Posterior vena cava (tissue), 2 donors: ENCODE measurements around the gene CACNG5. TPM values are rescaled to one million over a fixed set of nuclear protein-coding genes. Genes with fewer than 3 reads are reported as not detected.

Source experiments
- DNase-seq: peaks from one replicate; pipeline ENCODE4 v3.0.0-alpha.2; 2020; ENCODE audit warnings: low spot score
- intact Hi-C, 2 donors: fragments of 100-400 bp; cut with DNase I; formaldehyde crosslinking; loops; one replicate each; pipeline versions ENCODE4 v1.14.1 to v1.14.2; 2022 to 2023
- total RNA-seq, 2 donors: library from RNA; stranded (reverse); fragmentation: NEBNext Ultra II Directional; extraction: Animal tissue kit (Norgen Biotek cat#: 25700); gene quantifications; one replicate each; pipeline ENCODE4 v1.2.1, GENCODE V29; 2021
- donor health status: DM: yes; HTN: yes; CAD: no.
- donor health status: DM: yes; HTN: yes; CAD: no.

CACNG5 gene
- total RNA-seq, 2 donors from 2014 or later: not detected

DNA sequence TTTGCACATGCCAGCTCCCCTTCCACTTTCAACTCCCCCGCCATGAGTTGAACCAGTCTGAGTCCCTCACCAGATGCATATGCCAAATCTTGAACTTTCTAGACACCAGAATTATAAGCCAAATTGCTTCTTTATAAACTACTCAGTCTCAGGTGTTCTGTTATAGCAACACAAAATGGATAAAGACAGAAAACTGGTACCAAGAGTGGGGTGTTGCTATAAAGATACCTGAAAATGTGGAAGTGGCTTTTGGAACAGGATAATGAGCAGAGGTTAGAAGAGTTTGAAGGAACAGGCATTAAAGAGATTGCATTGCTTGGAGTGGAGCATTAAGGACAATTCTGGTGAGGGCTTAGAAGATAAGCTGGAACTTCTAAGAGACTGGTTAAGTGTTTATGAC is 17.2 kb upstream of the CACNG5 start:
- intact Hi-C loops: loop anchor here in 1 of 2 donors (1.0 kb wide), 1 partner anchor 72 kb away; no protein-coding TSS in a partner anchor
- no peak for DNase-seq

DNA sequence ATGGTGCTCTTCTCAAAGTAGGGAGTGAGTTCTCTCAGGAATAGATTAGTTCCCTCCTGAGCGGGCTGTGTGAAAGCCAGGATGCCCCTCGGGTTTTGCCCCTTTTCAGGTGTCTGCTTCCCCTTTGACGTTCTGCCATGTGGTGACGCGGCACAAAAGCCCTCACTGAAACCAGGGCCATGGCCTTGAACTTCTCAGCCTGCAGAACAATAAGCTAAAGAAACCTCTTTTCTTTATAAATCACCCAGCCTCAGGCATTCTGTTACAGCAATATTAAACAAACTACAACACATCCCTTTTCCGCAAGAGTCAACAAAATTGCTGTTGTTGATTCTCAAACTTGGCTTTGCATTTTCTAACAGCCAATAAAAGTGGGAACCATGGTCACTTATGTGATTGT is 15.5 kb upstream of the CACNG5 start:
- intact Hi-C loops: no loop called here
- DNase-seq: no peak

DNA sequence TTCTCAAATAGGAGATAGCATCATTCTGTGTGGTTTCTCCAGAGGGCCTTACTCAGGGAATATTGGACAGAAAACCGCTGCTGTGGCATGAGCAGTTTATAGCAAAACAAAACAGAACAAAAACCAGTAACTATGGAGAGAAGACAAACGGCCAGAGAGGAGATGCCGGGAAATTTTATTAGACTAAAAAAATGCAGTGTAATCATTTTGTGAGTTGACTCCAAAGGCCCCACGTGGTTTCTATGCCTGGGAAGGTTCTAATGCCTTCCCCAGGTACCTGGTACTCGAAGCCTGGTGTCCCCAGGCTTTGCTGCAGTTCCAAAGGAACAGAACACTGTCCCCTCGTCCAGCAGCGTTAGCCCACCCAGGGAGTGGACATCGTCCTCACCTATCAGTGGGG is 12.9 kb upstream of the CACNG5 start:
- no peak for DNase-seq
- intact Hi-C loops: no loop called here

DNA sequence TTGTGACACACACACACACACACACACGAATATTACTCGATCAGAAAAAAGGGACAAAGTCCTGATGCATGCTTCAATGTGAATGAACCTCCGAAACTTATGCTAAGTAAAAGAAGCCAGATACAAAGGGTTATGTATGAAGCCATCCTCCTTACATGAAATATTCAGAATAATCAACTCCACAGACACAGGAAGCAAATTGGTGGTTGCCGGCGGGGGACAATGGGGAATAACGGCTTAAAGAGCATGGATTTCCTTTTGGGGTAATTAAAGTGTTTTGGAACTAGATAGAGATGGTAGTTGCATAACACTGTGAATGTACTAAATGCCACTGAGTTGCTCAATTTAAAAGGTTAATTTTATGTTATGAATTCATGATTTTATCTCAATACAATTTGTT is 8.1 kb upstream of the CACNG5 start:
- no peak for DNase-seq
- intact Hi-C loops: no loop called here

DNA sequence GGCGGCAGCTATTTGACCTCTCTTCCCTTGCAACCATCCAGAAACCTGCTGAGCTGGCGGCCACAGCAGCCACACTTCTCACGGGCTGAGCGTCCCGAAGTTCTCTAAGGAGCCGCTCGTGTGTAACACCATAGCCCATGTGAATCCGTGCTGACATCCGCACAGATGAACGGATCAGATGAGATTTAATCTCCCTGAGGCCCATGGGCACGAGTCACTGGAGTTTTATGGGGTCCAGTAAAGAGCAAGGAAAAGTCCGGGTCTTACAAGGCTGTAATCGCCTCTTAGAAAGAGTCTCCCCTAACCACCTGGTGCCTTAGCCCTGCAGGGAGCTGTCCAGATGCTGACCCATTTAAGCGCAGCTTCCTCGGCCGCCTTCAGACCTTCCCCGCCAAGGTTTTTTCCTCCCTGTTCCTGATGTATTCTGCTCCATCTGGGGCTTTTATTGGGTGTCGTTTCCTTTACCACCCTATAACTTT is 5.5 kb upstream of the CACNG5 start:
- DNase-seq: peak; percentile 75
- intact Hi-C loops: no loop called here

DNA sequence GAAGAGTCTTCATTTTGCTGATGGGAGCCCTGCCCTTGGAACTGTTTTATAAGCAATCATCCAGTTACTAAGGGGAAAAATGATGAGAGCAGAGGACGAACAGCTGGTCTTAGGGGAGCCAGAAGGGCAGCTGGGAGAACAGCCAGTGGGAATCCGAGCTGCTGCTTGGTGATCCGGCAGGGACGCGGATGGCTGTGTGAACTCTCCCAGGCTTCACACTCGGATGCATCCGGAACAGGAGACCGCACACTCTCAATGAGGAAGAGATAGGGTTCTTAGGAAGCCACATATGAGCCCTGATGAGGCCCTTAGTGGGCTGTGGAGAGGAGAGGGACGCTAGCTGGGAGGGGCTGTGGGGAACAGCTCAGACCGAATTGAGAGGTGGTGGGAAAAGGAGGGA is 5.0 kb upstream of the CACNG5 start:
- peak; percentile 51 for DNase-seq

DNA sequence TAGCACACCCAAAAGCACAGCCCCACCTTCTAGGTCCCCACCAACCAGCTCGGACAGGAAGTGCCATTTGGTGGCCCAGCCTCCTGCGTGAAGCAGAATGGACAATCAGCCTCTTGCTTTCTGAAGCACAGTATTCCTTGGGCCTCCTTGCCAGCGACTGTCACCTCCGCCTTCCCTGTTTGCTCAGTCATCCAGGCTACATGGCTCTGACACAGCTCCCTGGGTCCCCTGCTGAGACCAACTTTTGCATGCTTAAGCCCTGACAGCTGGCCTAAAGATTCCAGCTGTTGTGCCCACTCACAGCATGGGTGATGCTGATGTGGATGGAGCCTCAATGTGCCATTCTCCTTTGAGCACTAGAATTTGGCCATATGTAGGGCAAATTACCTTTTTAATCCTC is 4.5 kb upstream of the CACNG5 start:
- peak; percentile 46 for DNase-seq
- intact Hi-C loops: no loop called here

More for the DNA sequence above, 5.0 kb upstream of the CACNG5 start:
- intact Hi-C loops: no loop called here

DNA sequence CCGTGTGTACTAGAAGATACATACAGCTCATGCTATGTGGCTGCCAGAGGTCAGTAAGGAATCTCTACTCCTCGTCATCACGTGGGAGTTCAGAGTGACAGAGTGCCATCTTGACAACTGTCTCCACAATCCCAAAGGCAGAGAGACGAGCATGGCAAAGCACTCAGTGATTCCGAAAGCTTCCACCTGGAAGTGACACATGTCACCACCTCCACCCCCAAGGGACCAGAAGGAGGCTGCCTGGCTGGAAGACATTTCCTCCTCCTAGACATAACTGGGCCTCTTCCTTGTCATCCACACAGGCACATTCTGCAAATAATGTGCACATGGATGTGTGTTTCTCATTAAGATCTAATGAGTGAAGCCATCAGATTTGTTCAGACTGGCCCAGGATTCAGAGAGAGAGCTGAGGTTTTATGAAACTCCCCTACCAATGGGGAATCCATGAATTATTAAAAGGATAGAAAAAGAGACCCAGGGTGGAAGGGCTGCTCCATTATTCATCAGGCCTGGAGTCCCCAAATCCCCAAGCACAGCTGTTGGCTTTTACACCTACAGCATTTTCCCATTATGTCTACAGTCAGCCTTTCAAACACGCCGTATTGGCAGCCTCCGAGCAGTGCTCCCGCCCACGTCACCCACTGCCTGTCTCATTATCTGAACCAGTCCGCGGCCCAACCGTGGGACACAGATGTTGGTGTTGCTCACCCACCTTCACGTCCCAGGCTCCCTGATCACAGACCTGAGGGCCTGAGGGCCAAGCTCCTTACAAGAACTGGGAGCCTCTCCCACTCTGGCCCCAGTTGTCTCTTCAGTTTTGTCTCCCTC is 3.3 kb upstream of the CACNG5 start:
- intact Hi-C loops: no loop called here
- peak; percentile 74 for DNase-seq

DNA sequence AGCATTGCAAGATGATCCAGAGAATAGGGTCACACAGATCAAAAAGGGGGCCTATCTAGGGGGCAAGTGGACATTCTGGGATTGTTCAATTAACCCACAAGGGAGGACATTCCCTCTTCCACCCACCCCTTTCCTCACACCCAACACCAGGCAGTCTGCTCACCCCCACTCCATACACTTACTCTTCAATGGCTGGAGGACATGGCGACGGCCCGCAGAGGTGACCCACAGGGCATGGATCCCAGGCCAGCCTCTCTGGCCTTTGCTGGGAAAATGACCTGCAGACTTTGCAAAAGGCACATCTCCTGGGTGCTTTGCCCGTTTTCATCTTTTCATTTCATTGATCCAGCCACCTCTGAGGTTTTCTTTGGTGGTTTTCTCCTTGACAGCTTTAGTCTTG is 1.7 kb upstream of the CACNG5 start:
- intact Hi-C loops: no loop called here
- peak; percentile 70 for DNase-seq

DNA sequence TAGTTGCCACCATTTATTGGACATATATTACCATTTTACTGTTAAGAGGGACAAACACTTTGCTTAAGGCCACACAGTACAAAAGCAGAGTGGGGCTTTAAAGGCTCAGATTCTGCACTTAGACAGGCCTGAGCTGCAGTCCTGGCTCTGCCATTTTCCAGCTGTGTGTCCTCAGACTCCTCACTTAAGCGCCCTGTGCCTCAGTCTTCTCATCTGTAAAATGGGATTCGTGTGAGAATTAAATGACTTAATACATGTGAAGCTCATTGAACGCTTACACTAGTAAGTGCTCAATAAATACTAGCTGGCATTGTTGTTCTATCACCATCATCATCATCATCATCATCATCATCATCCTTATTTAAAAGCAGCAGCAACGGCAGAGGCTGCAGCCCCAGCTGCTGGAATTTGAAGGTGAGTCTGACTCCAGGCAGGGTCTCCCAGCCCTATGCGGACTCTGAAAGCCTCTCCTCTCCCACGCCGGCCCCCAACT is 445 bp upstream of the CACNG5 start:
- peak; percentile 12 for DNase-seq
- intact Hi-C loops: no loop called here

DNA sequence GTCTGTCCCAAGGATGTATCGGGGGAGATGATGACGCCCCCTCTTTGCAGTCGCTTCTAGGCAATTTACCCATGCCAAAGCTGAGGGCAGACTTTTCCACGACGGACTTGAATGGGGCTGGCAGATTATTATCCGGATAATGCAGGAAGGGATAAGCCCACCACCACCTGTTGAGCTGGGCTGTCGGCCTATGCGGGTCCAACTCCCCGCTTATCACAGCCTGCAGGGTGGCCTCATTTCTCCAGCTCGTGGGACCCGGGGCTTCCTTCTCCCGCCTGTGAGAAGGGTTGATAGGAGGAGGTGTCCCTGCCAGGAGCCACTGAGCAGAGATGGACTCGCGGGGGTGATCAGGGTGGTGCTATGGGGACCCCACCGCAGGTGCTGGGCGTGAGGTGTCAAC is 559 bp downstream of the CACNG5 start:
- DNase-seq: peak; percentile 59
- intact Hi-C loops: no loop called here

DNA sequence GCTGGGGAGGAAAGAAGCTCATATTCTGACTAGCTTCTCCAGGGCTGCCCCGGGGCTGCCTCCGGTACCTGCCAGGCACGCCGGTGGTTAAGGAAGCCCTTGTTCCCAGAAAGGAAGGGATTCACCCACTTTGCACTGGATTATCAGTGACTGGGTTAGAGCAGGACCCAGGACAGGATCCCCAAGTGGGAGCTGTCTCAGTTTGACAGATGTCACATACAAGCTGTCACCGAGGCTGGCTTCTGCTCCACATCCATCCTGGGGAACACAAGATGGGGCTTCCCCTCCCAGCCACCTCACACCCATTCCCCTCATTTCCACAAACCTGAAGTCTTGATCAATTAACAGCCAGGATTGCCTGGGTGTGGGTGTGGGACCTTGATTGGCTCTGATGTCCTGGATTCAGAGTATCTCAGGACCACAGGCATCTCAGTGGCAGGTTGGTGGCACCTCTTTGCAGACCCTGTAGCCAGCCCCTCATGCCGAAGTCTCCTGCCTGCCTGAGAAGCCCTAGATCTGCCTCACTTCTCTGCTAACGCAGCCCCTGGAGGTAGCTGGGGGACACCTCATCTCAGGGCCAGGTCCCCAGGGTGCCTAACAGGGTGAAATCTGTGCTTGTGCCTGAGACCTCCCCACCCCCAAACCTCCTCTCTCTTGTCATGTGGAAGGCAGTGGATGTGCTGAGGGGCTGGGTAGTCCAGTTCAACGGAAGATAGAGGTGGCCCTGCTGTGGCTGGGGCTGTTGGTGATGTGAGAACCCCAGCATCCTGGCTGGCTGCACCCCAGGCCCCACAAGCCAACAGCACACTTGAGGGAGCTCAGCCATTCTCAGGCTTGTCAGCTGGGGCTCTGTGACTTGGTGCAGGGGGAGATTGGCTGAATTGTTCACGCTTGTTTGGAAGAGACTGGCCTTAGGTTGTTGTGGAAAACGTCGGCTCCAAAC is 1.4 kb downstream of the CACNG5 start:
- intact Hi-C loops: no loop called here
- DNase-seq: peak; percentile 51

DNA sequence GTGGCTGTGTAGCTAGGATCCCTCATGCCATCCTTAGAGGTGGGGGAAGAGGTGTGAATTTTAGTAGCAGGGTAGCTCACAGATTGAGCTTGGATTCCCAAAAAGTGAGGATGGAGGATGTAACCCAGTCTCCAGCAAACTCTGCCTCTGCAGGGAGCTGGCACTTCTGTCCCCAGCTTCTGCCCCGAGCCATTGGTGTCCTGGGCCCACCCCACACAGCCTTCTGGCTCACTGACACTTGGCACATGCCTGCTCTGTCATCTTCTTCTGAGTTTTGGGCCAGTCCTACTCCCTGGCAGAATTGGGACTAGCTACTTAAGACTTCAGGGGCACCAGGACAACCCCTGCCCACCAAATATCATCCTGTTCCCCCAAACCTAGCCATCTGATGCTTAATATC is 2.3 kb downstream of the CACNG5 start:
- DNase-seq: peak; percentile 43

DNA sequence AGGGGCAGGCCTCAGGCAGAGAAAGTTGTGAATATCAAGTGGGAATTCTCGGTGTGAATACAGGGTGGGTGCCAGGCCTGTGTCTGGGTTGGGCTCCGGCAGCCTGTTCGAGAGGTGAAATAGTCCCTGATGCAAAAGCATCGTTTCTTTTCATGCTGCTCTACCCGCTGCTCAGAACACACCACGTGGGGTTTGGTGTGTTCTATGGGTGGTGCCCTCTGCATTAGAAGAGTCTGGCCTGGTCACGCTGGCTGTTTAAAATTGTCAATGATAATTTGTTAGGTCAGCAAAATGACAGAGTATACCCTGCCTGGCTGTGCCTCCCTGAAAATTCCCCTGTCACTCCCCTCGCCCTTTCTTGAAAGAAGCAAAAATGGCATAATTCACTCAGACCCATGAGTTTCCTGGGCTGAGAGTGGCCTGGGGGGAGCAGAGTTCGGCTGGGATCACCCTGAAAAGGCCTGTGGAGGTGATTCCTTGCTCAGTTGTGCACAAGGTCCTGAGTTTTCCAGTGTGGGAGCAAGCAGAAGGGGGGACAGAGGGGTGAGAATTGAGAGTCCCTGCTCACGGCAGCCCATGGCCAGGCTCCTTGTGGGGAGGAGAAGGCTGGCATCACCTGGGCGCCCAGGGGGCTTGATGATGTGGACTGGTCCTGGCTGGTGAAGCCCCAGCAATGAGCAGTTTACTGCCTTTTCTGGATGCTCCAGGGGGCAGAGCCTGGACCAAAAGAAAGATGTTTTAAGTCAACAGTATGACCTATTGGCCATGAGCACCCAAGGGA is 3.2 kb downstream of the CACNG5 start:
- intact Hi-C loops: no loop called here
- DNase-seq: peak; percentile 62

More for the DNA sequence above, 2.3 kb downstream of the CACNG5 start:
- intact Hi-C loops: no loop called here

DNA sequence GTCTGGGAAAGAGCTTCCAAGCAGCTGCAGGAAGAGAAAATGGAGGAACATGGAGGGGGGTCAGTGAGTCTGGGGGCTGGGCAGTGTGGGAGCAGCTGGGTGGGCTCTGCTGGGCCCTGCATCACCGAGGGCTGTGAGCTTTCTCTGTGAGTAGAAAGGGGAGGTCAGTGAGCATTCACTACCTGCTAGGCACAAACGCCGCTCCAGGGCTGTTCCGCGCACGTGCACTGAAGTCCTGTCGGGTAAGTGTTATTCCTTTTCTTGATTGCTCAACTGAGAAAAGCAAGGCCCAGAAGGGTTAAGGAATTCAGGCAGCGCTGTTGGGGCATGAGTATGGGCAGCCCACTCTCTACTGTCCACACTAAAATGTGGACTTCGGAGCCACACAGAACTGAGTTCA is 4.7 kb downstream of the CACNG5 start:
- DNase-seq: peak; percentile 57
- intact Hi-C loops: no loop called here

DNA sequence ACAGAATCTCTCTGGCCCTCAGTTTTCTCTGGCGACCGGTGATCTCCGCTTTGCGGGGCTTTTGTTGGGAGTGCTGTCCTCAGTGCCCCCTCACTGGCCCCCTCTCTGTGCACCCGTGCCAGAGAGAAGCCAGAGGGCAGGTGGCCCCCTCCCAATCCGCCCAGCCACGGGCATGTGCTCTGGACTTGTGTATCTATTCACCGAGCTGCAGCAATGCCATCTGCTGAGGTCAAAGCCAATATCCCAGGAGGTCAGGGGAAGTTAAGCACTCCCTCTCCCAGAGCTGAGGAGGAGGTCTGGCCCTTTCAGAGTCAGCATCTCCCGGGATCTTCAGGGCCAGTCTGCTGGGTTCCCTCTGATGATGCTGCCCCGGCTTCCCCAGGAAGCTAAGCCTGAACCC is 5.1 kb downstream of the CACNG5 start:
- intact Hi-C loops: no loop called here
- peak; percentile 73 for DNase-seq

DNA sequence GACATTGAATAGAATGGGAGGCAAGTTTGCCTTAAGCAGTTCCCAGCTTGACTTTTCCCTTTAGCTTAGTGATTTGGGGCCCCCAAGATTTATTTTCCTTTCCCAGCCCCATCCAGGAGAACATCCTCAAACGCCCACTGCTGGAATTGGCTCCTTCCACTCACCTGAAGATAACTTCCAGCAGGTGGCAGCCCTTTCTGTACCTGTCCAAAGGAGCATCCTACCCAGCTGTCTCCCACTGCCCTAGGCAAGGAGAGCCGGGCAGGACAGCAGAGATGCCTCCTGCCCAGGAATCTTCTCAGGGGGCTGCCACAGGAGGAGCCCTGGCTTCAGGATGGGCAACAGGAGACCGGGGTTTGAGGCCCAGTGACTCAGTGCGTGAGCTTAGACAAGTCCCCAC is 6.4 kb downstream of the CACNG5 start:
- DNase-seq: peak; percentile 58
- intact Hi-C loops: no loop called here

DNA sequence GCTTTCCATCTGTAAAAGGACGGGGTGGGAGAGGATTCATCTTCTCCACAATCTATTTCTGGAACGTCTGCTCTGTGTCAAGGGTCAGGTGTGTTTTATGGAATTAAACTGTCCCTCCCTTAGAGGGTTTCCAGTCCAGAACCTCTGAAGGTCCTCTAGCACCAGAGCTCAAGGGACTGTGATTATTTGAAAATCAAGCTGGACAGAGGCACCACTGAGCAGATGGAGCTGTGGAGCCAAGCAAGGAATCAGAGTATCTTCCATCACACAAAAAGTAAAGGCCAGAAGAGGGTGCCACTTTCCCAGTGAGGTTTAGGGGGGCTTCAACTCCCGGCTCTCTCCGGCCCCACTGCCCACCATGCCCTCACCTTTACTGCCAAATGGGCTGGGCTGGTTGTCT is 6.8 kb downstream of the CACNG5 start:
- DNase-seq: no peak
- intact Hi-C loops: no loop called here

DNA sequence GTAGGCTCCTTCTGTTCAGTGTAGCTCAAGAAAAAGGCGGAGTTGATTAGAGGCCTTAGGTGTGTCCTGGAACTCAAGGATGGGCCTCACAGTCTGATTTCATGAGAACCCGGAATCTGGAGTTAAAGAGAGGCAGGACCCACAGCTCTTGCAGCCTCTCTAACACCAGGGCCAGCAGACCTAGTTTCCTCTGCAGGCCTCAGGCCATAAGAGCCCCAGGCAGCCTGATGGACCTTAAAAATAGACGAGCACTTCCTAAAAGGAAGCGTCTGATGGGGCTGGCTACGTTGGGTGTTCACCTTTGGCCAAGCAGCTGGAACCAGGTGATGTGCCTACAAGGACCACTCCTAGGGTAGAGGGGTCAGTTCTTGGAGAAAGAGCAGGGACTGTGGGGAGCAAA is 7.6 kb downstream of the CACNG5 start:
- DNase-seq: peak; percentile 24
- intact Hi-C loops: no loop called here
